WTC11 (cell line): ENCODE measurements around the gene GRM8. TPM values are rescaled to one million over a fixed set of nuclear protein-coding genes. Genes with fewer than 3 reads are reported as not detected.

Source experiments
- ATAC-seq: fragments of 200-7000 bp; cut with Tn5 transposase; 2 replicates; pipeline ENCODE4 v1.10.0; 2021; ENCODE audit warnings: mild to moderate bottlenecking, moderate library complexity
- CTCF ChIA-PET: fragments of 300-600 bp; sonication (Branson Sonifier 250); formaldehyde crosslinking; loops from one replicate; lab custom pipeline; 2021; ENCODE audit warnings: antibody characterized with exemption; lab: Charles Lee
- POLR2A ChIA-PET: fragments of 350-600 bp; sonication (Branson Sonifier 250); formaldehyde crosslinking; loops from one replicate; lab custom pipeline; 2021; ENCODE audit warnings: antibody characterized with exemption; lab: Charles Lee
- DNase-seq: peaks from one replicate; pipeline ENCODE4 v3.0.0; 2021; ENCODE audit warnings: low spot score
- H3K27ac Mint-ChIP-seq: 2 replicates; pipeline ENCODE4 v1.8.0; 2021; ENCODE audit warnings: mixed read lengths
- H3K27me3 Mint-ChIP-seq: 2 replicates; pipeline ENCODE4 v1.8.0; 2021; ENCODE audit warnings: low read depth, mild to moderate bottlenecking, moderate library complexity, mixed read lengths
- H3K36me3 Mint-ChIP-seq: 2 replicates; pipeline ENCODE4 v1.8.0; 2021; ENCODE audit warnings: mixed read lengths
- H3K4me1 Mint-ChIP-seq: 2 replicates; pipeline ENCODE4 v1.8.0; 2022; ENCODE audit warnings: mixed read lengths
- H3K4me3 Mint-ChIP-seq: 2 replicates; pipeline ENCODE4 v1.8.0; 2021; ENCODE audit warnings: mild to moderate bottlenecking, moderate library complexity, mixed read lengths
- H3K9me3 Mint-ChIP-seq: 2 replicates; pipeline ENCODE4 v1.8.0; 2021; ENCODE audit warnings: mixed read lengths
- CDX4 ChIP-seq: fragments of 250-450 bp; sonication (Bioruptor Pico); IDR thresholded peaks from 2 replicates; pipeline ENCODE4 v1.9.0; 2021; ENCODE audit warnings: moderate library complexity, mild to moderate bottlenecking, inconsistent platforms, borderline replicate concordance
- E2F5 ChIP-seq: sonication (generic); formaldehyde crosslinking; IDR thresholded peaks from 2 replicates; pipeline ENCODE4 v1.8.1; 2022; ENCODE audit warnings: mild to moderate bottlenecking, moderate library complexity, missing genetic modification reagents
- FOXK1 ChIP-seq: sonication (generic); formaldehyde crosslinking; IDR thresholded peaks from 2 replicates; pipeline ENCODE4 v1.8.0; 2022; ENCODE audit warnings: mild to moderate bottlenecking, moderate library complexity, missing genetic modification reagents
- JAZF1 ChIP-seq: fragments of 250-450 bp; sonication (Bioruptor Pico); IDR thresholded peaks from 2 replicates; pipeline ENCODE4 v1.9.0; 2021; ENCODE audit warnings: moderate library complexity, mild to moderate bottlenecking, inconsistent platforms
- NFYB ChIP-seq: sonication (generic); formaldehyde crosslinking; conservative IDR thresholded peaks from 2 replicates; pipeline ENCODE4 v1.8.0; 2022; ENCODE audit warnings: low read depth, missing genetic modification reagents
- NR2C2 ChIP-seq: sonication (generic); formaldehyde crosslinking; IDR thresholded peaks from 2 replicates; pipeline ENCODE4 v1.8.0; 2022; ENCODE audit warnings: mild to moderate bottlenecking, missing genetic modification reagents
- RORB ChIP-seq: fragments of 250-450 bp; sonication (Bioruptor Pico); IDR thresholded peaks from 2 replicates; pipeline ENCODE4 v1.9.0; 2021; ENCODE audit warnings: mild to moderate bottlenecking
- ZNF263 ChIP-seq: sonication (generic); formaldehyde crosslinking; IDR thresholded peaks from 2 replicates; pipeline ENCODE4 v1.8.1; 2022; ENCODE audit warnings: low read depth, mild to moderate bottlenecking, moderate library complexity, missing genetic modification reagents
- ZSCAN18 ChIP-seq: fragments of 250-450 bp; sonication (Bioruptor Pico); IDR thresholded peaks from 2 replicates; pipeline ENCODE4 v2.1.2; 2022; ENCODE audit warnings: mild to moderate bottlenecking, moderate library complexity
- total RNA-seq: library from RNA; stranded (reverse); gene quantifications from 3 replicates; pipeline ENCODE4 v1.2.3, GENCODE V29; 2021
- TF ChIP-seq, protein P1 (sequence below): fragments of 250-450 bp; sonication (Bioruptor Pico); IDR thresholded peaks from 2 replicates; pipeline ENCODE4 v1.8.0; 2021; ENCODE audit warnings: mild to moderate bottlenecking
- TF ChIP-seq, protein P2 (sequence below): sonication (generic); formaldehyde crosslinking; IDR thresholded peaks from 2 replicates; pipeline ENCODE4 v1.8.0; 2023; ENCODE audit warnings: mild to moderate bottlenecking, missing genetic modification reagents
- TF ChIP-seq, protein P3 (sequence below): sonication (generic); formaldehyde crosslinking; IDR thresholded peaks from 2 replicates; pipeline ENCODE4 v1.8.1; 2023; ENCODE audit warnings: mild to moderate bottlenecking, missing genetic modification reagents
- TF ChIP-seq, protein P4 (sequence below): sonication (generic); formaldehyde crosslinking; IDR thresholded peaks from 2 replicates; pipeline ENCODE4 v1.8.1; 2023; ENCODE audit warnings: mild to moderate bottlenecking, missing genetic modification reagents
- TF ChIP-seq, protein P5 (sequence below): sonication (generic); formaldehyde crosslinking; IDR thresholded peaks from 2 replicates; pipeline ENCODE4 v1.8.1; 2023; ENCODE audit warnings: mild to moderate bottlenecking, missing genetic modification reagents, borderline replicate concordance

The GRM8 gene
- total RNA-seq, 1 experiment from 2014 or later, result 2.3 TPM

DNA sequence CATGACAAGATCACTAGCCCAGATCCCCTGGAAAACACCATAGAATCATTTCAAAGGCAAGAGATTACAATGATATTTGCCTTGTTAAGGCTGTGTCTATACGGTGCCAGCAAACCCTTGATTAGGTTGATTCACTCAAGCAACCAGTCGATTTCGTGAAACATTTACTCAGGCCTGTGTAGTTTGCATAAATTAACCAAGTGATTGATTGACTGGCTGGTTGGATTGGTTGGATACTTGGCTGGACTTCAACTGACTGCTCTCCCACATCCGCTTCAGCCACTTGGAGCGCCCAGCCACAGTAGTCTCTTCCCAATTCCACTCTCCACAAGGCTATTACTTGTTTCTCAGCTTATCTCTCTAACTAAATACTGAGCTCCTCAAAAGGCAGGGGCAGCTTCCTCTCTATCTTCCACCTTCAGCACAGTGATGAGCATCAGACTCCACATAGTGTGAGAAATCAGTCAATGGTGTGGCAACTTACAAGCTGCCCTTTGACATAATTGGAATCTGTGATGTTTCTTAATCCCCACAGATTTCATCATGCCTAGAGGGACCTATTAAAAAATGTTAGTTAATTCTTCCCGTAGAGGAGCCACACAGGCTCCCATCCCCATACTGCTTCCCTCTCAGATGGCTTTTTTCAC, 217.4 kb downstream of the GRM8 start:
- H3K27me3 Mint-ChIP-seq, result no peaks in the 10 kb centered on the region
- H3K36me3 Mint-ChIP-seq, result no peaks in the 10 kb centered on the region
- H3K27ac Mint-ChIP-seq, result no peak overlapping the region
- H3K4me3 Mint-ChIP-seq, result no peak overlapping the region
- DNase-seq (no peak), ATAC-seq (no peak)
- CTCF ChIA-PET, result no interaction called here
- no peak for TF ChIP-seq E2F5
- TF ChIP-seq JAZF1, result no peak
- TF ChIP-seq, protein P1, sequence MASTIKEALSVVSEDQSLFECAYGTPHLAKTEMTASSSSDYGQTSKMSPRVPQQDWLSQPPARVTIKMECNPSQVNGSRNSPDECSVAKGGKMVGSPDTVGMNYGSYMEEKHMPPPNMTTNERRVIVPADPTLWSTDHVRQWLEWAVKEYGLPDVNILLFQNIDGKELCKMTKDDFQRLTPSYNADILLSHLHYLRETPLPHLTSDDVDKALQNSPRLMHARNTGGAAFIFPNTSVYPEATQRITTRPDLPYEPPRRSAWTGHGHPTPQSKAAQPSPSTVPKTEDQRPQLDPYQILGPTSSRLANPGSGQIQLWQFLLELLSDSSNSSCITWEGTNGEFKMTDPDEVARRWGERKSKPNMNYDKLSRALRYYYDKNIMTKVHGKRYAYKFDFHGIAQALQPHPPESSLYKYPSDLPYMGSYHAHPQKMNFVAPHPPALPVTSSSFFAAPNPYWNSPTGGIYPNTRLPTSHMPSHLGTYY (CRISPR knock-in tag), result no peak
- no peak for TF ChIP-seq NFYB (CRISPR knock-in tag)
- TF ChIP-seq, protein P2, sequence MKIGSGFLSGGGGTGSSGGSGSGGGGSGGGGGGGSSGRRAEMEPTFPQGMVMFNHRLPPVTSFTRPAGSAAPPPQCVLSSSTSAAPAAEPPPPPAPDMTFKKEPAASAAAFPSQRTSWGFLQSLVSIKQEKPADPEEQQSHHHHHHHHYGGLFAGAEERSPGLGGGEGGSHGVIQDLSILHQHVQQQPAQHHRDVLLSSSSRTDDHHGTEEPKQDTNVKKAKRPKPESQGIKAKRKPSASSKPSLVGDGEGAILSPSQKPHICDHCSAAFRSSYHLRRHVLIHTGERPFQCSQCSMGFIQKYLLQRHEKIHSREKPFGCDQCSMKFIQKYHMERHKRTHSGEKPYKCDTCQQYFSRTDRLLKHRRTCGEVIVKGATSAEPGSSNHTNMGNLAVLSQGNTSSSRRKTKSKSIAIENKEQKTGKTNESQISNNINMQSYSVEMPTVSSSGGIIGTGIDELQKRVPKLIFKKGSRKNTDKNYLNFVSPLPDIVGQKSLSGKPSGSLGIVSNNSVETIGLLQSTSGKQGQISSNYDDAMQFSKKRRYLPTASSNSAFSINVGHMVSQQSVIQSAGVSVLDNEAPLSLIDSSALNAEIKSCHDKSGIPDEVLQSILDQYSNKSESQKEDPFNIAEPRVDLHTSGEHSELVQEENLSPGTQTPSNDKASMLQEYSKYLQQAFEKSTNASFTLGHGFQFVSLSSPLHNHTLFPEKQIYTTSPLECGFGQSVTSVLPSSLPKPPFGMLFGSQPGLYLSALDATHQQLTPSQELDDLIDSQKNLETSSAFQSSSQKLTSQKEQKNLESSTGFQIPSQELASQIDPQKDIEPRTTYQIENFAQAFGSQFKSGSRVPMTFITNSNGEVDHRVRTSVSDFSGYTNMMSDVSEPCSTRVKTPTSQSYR (CRISPR knock-in tag), result no peak
- no peak for TF ChIP-seq CDX4 (CRISPR knock-in tag)
- TF ChIP-seq FOXK1 (CRISPR knock-in tag), result no peak
- no peak for TF ChIP-seq NR2C2 (CRISPR knock-in tag)
- no peak for TF ChIP-seq ZSCAN18 (CRISPR knock-in tag)
- no peak for TF ChIP-seq ZNF263
- TF ChIP-seq, protein P3, sequence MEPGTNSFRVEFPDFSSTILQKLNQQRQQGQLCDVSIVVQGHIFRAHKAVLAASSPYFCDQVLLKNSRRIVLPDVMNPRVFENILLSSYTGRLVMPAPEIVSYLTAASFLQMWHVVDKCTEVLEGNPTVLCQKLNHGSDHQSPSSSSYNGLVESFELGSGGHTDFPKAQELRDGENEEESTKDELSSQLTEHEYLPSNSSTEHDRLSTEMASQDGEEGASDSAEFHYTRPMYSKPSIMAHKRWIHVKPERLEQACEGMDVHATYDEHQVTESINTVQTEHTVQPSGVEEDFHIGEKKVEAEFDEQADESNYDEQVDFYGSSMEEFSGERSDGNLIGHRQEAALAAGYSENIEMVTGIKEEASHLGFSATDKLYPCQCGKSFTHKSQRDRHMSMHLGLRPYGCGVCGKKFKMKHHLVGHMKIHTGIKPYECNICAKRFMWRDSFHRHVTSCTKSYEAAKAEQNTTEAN (CRISPR knock-in tag), result no peak
- TF ChIP-seq, protein P4, sequence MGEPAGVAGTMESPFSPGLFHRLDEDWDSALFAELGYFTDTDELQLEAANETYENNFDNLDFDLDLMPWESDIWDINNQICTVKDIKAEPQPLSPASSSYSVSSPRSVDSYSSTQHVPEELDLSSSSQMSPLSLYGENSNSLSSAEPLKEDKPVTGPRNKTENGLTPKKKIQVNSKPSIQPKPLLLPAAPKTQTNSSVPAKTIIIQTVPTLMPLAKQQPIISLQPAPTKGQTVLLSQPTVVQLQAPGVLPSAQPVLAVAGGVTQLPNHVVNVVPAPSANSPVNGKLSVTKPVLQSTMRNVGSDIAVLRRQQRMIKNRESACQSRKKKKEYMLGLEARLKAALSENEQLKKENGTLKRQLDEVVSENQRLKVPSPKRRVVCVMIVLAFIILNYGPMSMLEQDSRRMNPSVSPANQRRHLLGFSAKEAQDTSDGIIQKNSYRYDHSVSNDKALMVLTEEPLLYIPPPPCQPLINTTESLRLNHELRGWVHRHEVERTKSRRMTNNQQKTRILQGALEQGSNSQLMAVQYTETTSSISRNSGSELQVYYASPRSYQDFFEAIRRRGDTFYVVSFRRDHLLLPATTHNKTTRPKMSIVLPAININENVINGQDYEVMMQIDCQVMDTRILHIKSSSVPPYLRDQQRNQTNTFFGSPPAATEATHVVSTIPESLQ (CRISPR knock-in tag), result no peak
- no peak for TF ChIP-seq RORB (CRISPR knock-in tag)
- TF ChIP-seq, protein P5, sequence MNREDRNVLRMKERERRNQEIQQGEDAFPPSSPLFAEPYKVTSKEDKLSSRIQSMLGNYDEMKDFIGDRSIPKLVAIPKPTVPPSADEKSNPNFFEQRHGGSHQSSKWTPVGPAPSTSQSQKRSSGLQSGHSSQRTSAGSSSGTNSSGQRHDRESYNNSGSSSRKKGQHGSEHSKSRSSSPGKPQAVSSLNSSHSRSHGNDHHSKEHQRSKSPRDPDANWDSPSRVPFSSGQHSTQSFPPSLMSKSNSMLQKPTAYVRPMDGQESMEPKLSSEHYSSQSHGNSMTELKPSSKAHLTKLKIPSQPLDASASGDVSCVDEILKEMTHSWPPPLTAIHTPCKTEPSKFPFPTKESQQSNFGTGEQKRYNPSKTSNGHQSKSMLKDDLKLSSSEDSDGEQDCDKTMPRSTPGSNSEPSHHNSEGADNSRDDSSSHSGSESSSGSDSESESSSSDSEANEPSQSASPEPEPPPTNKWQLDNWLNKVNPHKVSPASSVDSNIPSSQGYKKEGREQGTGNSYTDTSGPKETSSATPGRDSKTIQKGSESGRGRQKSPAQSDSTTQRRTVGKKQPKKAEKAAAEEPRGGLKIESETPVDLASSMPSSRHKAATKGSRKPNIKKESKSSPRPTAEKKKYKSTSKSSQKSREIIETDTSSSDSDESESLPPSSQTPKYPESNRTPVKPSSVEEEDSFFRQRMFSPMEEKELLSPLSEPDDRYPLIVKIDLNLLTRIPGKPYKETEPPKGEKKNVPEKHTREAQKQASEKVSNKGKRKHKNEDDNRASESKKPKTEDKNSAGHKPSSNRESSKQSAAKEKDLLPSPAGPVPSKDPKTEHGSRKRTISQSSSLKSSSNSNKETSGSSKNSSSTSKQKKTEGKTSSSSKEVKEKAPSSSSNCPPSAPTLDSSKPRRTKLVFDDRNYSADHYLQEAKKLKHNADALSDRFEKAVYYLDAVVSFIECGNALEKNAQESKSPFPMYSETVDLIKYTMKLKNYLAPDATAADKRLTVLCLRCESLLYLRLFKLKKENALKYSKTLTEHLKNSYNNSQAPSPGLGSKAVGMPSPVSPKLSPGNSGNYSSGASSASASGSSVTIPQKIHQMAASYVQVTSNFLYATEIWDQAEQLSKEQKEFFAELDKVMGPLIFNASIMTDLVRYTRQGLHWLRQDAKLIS (CRISPR knock-in tag), result no peak
- POLR2A ChIA-PET, result no interaction called here
- H3K4me1 Mint-ChIP-seq, result no peaks in the 10 kb centered on the region
- no peaks in the 10 kb centered on the region for H3K9me3 Mint-ChIP-seq
